Uterus (tissue), 2 donors: Measurements from ENCODE around the gene RMND5A.

Experiments used
- CTCF ChIP-seq, 4 experiments: fragments of 200-600 bp in 2 of 4; fragments of 450-650 bp in 2 of 4; sonication (generic) in 2 of 4; IDR thresholded peaks; one replicate each; pipeline ENCODE4 v1.5.1; 2016 to 2019; ENCODE audit warnings: antibody characterized with exemption in 4 of 4, mild to moderate bottlenecking in 2 of 4, moderate library complexity in 1 of 4
- POLR2A ChIP-seq, 2 donors: fragments of 450-650 bp; IDR thresholded peaks; one replicate each; pipeline ENCODE4 v1.6.1; 2016; ENCODE audit warnings: antibody characterized with exemption in 2 of 2, mild to moderate bottlenecking in 1 of 2, moderate library complexity in 1 of 2

GRCh38 chr2:86788881-86789686 is 69.0 kb downstream of the RMND5A start:
- TF ChIP-seq CTCF (IDR thresholded peaks at IDR 0.05): no peak
- no peak for TF ChIP-seq POLR2A (IDR thresholded peaks at IDR 0.05)
